Measurements from ENCODE around the gene PYGM. TPM values are rescaled to one million over a fixed set of nuclear protein-coding genes. Genes with fewer than 3 reads are reported as not detected.

Gene PYGM
- total RNA-seq, 1 donor from 2014 or later: 0.26 TPM

- TF ChIP-seq CTCF (IDR thresholded peaks at IDR 0.05; ENCODE audit: insufficient read depth, low read length, severe bottlenecking): no peak
- FAIRE-seq (no peak), DNase-seq (ENCODE audit: low read depth) (peak; percentile 66)
- peaks cover 16% of the 10 kb centered on the region for H3K36me3 ChIP-seq (ENCODE audit: control insufficient read depth, insufficient read depth, low read length)
- no peaks in the 10 kb centered on the region for H3K27me3 ChIP-seq (ENCODE audit: control insufficient read depth, insufficient read depth, low read length)
- peak overlapping the region; percentile 69 for H3K4me3 ChIP-seq (ENCODE audit: low read depth, low read length)
Observed at GRCh38 chr11:64777449-64778222, 17.9 kb upstream of the PYGM start.

- Histone ChIP-seq H3K36me3 (ENCODE audit: control insufficient read depth, insufficient read depth, low read length) (peaks cover 21% of the 10 kb centered on the region), H3K4me3 (ENCODE audit: low read depth, low read length) (peak overlapping the region; percentile 69), H3K27me3 (ENCODE audit: control insufficient read depth, insufficient read depth, low read length) (no peaks in the 10 kb centered on the region)
- no peak for TF ChIP-seq CTCF (IDR thresholded peaks at IDR 0.05; ENCODE audit: insufficient read depth, low read length, severe bottlenecking)
- DNase-seq (ENCODE audit: low read depth) (no peak), FAIRE-seq (no peak)
Observed at GRCh38 chr11:64776875-64777274, 17.1 kb upstream of the PYGM start.

- Histone ChIP-seq H3K4me3 (ENCODE audit: low read depth, low read length) (peak overlapping the region; percentile 69), H3K36me3 (ENCODE audit: control insufficient read depth, insufficient read depth, low read length) (peaks cover 24% of the 10 kb centered on the region), H3K27me3 (ENCODE audit: control insufficient read depth, insufficient read depth, low read length) (no peaks in the 10 kb centered on the region)
- DNase-seq (ENCODE audit: low read depth): no peak
- no peak for FAIRE-seq
- TF ChIP-seq CTCF (IDR thresholded peaks at IDR 0.05; ENCODE audit: insufficient read depth, low read length, severe bottlenecking): no peak
Observed at GRCh38 chr11:64776425-64776824, 16.7 kb upstream of the PYGM start.

- peaks cover 43% of the 10 kb centered on the region for H3K36me3 ChIP-seq (ENCODE audit: control insufficient read depth, insufficient read depth, low read length)
- H3K4me3 ChIP-seq (ENCODE audit: low read depth, low read length): no peak overlapping the region
- DNase-seq (ENCODE audit: low read depth) (no peak), FAIRE-seq (no peak)
- no peaks in the 10 kb centered on the region for H3K27me3 ChIP-seq (ENCODE audit: control insufficient read depth, insufficient read depth, low read length)
- no peak for TF ChIP-seq CTCF (IDR thresholded peaks at IDR 0.05; ENCODE audit: insufficient read depth, low read length, severe bottlenecking)
Observed at GRCh38 chr11:64774144-64774543, 14.4 kb upstream of the PYGM start.

- no peak for TF ChIP-seq CTCF (IDR thresholded peaks at IDR 0.05; ENCODE audit: insufficient read depth, low read length, severe bottlenecking)
- FAIRE-seq (no peak), DNase-seq (ENCODE audit: low read depth) (no peak)
- H3K27me3 ChIP-seq (ENCODE audit: control insufficient read depth, insufficient read depth, low read length): no peaks in the 10 kb centered on the region
- no peak overlapping the region for H3K4me3 ChIP-seq (ENCODE audit: low read depth, low read length)
- H3K36me3 ChIP-seq (ENCODE audit: control insufficient read depth, insufficient read depth, low read length): peaks cover 59% of the 10 kb centered on the region
Observed at GRCh38 chr11:64772303-64773018, 12.7 kb upstream of the PYGM start.
